Spleen (tissue), 7 donors: ENCODE measurements around the gene CIZ1.

Experiments used
- POLR2A ChIP-seq, 3 donors: fragments of 450-650 bp; IDR thresholded peaks; one replicate each; pipeline ENCODE4 v1.5.1; 2017; ENCODE audit warnings: antibody characterized with exemption in 3 of 3, mild to moderate bottlenecking in 1 of 3
- POLR2AphosphoS5 ChIP-seq, 3 donors: sonication (generic); formaldehyde crosslinking; IDR thresholded peaks; one replicate each; pipeline ENCODE4 v1.5.1; 2017; ENCODE audit warnings: antibody characterized with exemption in 3 of 3
- TF ChIP-seq, protein P1 (sequence below), 11 experiments: fragments of 200-600 bp in 7 of 11; fragments of 450-650 bp in 4 of 11; sonication (generic) in 4 of 11; IDR thresholded peaks in 8 of 11; conservative IDR thresholded peaks in 3 of 11; 1 replicate in 7 of 11; 2 replicates in 4 of 11; pipeline versions ENCODE4 v1.4.0 to v1.8.0; 2016 to 2021; ENCODE audit warnings: antibody characterized with exemption in 11 of 11, inconsistent platforms in 4 of 11, mild to moderate bottlenecking in 1 of 11
- donor health status: DM: no; HTN: no; CAD: no; lungs with moderate emphysema.
- donor health status: DM: no; HTN: no; CAD: no.
- donor health status: DM: no; HTN: no; CAD: no.

DNA sequence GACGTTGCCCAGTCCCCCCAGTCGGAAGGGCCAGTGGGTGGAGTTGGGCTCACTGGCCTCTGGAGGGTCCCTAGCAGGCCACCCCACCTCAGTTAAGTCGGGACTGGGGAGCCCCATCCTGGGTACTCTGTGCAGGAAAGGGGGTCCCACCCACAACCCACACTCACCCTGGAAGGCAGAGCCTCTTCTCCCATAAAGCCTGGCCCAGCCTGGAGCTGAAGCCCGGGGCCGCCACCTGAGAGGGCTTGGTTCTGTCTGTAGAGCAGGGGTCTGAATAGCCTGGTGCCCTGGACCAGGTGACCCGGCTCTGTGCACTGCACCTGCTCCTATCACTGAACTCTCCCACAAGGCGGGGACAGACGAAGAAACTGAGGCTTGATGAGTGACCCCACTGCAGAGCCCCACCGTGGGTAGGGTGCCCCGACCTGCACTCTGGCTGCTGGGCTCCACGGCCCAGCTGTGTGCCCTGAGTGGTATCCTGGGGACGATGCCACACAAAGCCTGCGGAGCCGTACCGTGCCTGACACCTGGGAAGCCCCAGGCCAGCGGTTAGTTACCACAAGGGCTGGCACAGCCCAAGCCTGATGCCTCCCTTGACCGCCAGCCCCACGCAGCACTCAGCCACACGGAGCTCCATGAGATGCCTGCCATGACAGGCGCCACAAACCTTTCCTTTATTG lies 71.2 kb downstream of the CIZ1 start:
- TF ChIP-seq POLR2AphosphoS5 (IDR thresholded peaks at IDR 0.05) (no peak), POLR2A (IDR thresholded peaks at IDR 0.05) (no peak)
- TF ChIP-seq, protein P1, sequence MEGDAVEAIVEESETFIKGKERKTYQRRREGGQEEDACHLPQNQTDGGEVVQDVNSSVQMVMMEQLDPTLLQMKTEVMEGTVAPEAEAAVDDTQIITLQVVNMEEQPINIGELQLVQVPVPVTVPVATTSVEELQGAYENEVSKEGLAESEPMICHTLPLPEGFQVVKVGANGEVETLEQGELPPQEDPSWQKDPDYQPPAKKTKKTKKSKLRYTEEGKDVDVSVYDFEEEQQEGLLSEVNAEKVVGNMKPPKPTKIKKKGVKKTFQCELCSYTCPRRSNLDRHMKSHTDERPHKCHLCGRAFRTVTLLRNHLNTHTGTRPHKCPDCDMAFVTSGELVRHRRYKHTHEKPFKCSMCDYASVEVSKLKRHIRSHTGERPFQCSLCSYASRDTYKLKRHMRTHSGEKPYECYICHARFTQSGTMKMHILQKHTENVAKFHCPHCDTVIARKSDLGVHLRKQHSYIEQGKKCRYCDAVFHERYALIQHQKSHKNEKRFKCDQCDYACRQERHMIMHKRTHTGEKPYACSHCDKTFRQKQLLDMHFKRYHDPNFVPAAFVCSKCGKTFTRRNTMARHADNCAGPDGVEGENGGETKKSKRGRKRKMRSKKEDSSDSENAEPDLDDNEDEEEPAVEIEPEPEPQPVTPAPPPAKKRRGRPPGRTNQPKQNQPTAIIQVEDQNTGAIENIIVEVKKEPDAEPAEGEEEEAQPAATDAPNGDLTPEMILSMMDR (IDR thresholded peaks at IDR 0.05 in 8 of 11, conservative IDR thresholded peaks at IDR 0.05 in 3 of 11): no peak
